Stomach (tissue), 9 donors: ENCODE data around the gene RREB1. TPM values are rescaled to one million over a fixed set of nuclear protein-coding genes. Genes with fewer than 3 reads are reported as not detected.

ENCODE experiments used
- DNase-seq, 2 donors: peaks; one replicate each; pipeline versions ENCODE4 v3.0.0 to v3.0.0-alpha.2; 2013 to 2019
- H3K27ac ChIP-seq, 5 donors: fragments of 200-600 bp in 4 of 5; sonication (generic) in 4 of 5; one replicate each; pipeline ENCODE4 v1.5.1; 2013 to 2019; ENCODE audit warnings: mild to moderate bottlenecking in 1 of 5, moderate library complexity in 1 of 5
- H3K27me3 ChIP-seq, 3 donors: fragments of 200-600 bp; sonication (generic); one replicate each; pipeline ENCODE4 v1.5.1; 2017 to 2019; ENCODE audit warnings: mixed run types in 1 of 3
- H3K36me3 ChIP-seq, 4 donors: fragments of 200-600 bp; sonication (generic); 1 replicate in 3 of 4; 2 replicates in 1 of 4; pipeline ENCODE4 v1.5.1; 2016 to 2019
- H3K4me1 ChIP-seq, 4 donors: fragments of 200-600 bp; sonication (generic); one replicate each; pipeline ENCODE4 v1.5.1; 2016 to 2019
- H3K4me3 ChIP-seq, 4 donors: fragments of 200-600 bp; sonication (generic) in 3 of 4; one replicate each; pipeline ENCODE4 v1.5.1; 2016 to 2019; ENCODE audit warnings: mild to moderate bottlenecking in 1 of 4
- H3K9me3 ChIP-seq, 4 donors: fragments of 200-600 bp; sonication (generic); one replicate each; pipeline ENCODE4 v1.5.1; 2016 to 2019
- CTCF ChIP-seq, 7 experiments: fragments of 450-650 bp in 4 of 7; fragments of 200-600 bp in 3 of 7; sonication (generic) in 3 of 7; IDR thresholded peaks; one replicate each; pipeline ENCODE4 v1.5.1; 2016 to 2019; ENCODE audit warnings: antibody characterized with exemption in 7 of 7, control low read depth in 2 of 7, mild to moderate bottlenecking in 1 of 7
- EP300 ChIP-seq: sonication (generic); formaldehyde crosslinking; IDR thresholded peaks from one replicate; pipeline ENCODE4 v1.6.1; 2017; ENCODE audit warnings: antibody characterized with exemption
- POLR2A ChIP-seq, 4 donors: fragments of 450-650 bp; IDR thresholded peaks; one replicate each; pipeline ENCODE4 v1.6.1; 2016; ENCODE audit warnings: antibody characterized with exemption in 4 of 4, control low read depth in 2 of 4, mild to moderate bottlenecking in 1 of 4, moderate library complexity in 1 of 4
- POLR2AphosphoS5 ChIP-seq, 3 donors: sonication (generic); formaldehyde crosslinking; IDR thresholded peaks; one replicate each; pipeline ENCODE4 v1.6.1; 2016; ENCODE audit warnings: antibody characterized with exemption in 3 of 3
- WGBS, 5 donors: extraction: QIAGEN DNeasy Blood & Tissue Kit in 3 of 5; methylation state at CpG; one replicate each; pipeline versions ENCODE4 v1.1.5 to v1.1.7; 2013 to 2018; 5-methylcytosine and 5-hydroxymethylcytosine counted together
- intact Hi-C: fragments of 100-400 bp; cut with DNase I; formaldehyde crosslinking; loops from one replicate; pipeline ENCODE4 v1.15.1; 2023; ENCODE audit warnings: low total_unique reads
- polyA plus RNA-seq, 3 donors: library from polyadenylated mRNA; stranded (reverse); fragments of 200-250 nt; gene quantifications; one replicate each; pipeline ENCODE4 v1.2.3, GENCODE V29; 2013
- total RNA-seq, 5 donors: library from RNA; depleted of rRNA; stranded (reverse); fragments of >200 nt; gene quantifications; one replicate each; pipeline versions ENCODE4 v1.1.0 to v1.2.3, GENCODE V29; 2014 to 2016
- donor health status: healthy with polysubstance abuse.
- donor health status: Bipolar disorder and iron deficiency.
- donor health status: healthy.

The RREB1 gene
- total and polyA plus RNA-seq, 8 donors = 4.0 to 125 (median 45.3) TPM

GRCh38 chr6:7200598-7201443 lies 93.1 kb downstream of the RREB1 start:
- WGBS, 5 donors = 36 to 68% (median 47%) methylated on average over 13 of the region's 13 CpGs
- Histone ChIP-seq H3K9me3 (no peaks in the 10 kb centered on the region), H3K4me3 (peak overlapping the region in 1 of 4 donors; percentile 25), H3K4me1 (peaks cover 27 to 59% (median 40%) of the 10 kb centered on the region in 4 donors), H3K36me3 (peaks cover 15 to 53% (median 39%) of the 10 kb centered on the region in 4 donors), H3K27ac (peak overlapping the region; percentile 73 to 88 (median 82)), H3K27me3 (no peaks in the 10 kb centered on the region)
- intact Hi-C loops = no loop called here
- TF ChIP-seq CTCF (IDR thresholded peaks at IDR 0.05) = no peak
- peak in 2 of 3 donors; percentile 47 to 65 for TF ChIP-seq POLR2AphosphoS5 (IDR thresholded peaks at IDR 0.05)
- no peak for TF ChIP-seq EP300
- peak; percentile 90 to 94 for DNase-seq

GRCh38 chr6:7201444-7201731 lies 93.6 kb downstream of the RREB1 start:
- Histone ChIP-seq H3K27me3 (no peaks in the 10 kb centered on the region), H3K4me3 (no peak overlapping the region), H3K4me1 (peaks cover 27 to 56% (median 37%) of the 10 kb centered on the region in 4 donors), H3K9me3 (no peaks in the 10 kb centered on the region), H3K27ac (peak overlapping the region; percentile 73 to 88 (median 82)), H3K36me3 (peaks cover 15 to 57% (median 41%) of the 10 kb centered on the region in 4 donors)
- intact Hi-C loops = no loop called here
- WGBS, 5 donors = 32 to 45% (median 38%) methylated on average over 2 of the region's 2 CpGs
- DNase-seq = no peak
- no peak for TF ChIP-seq POLR2A (IDR thresholded peaks at IDR 0.05)
- TF ChIP-seq CTCF (IDR thresholded peaks at IDR 0.05) = no peak
- no peak for TF ChIP-seq POLR2AphosphoS5 (IDR thresholded peaks at IDR 0.05)
- no peak for TF ChIP-seq EP300

GRCh38 chr6:7201732-7202541 lies 94.2 kb downstream of the RREB1 start:
- H3K27me3 ChIP-seq = no peaks in the 10 kb centered on the region
- no peak overlapping the region for H3K4me3 ChIP-seq
- H3K4me1 ChIP-seq = peaks cover 27 to 56% (median 37%) of the 10 kb centered on the region in 4 donors
- intact Hi-C loops = no loop called here
- DNase-seq = peak; percentile 51 to 62
- no peak for TF ChIP-seq POLR2A (IDR thresholded peaks at IDR 0.05)
- TF ChIP-seq CTCF (IDR thresholded peaks at IDR 0.05) = no peak
- no peak for TF ChIP-seq POLR2AphosphoS5 (IDR thresholded peaks at IDR 0.05)
- TF ChIP-seq EP300 = no peak
- H3K9me3 ChIP-seq = no peaks in the 10 kb centered on the region
- peak overlapping the region; percentile 73 to 88 (median 82) for H3K27ac ChIP-seq
- 75 to 80% (median 77%) methylated on average over 16 of the region's 16 CpGs for WGBS, 5 donors
- H3K36me3 ChIP-seq = peaks cover 15 to 60% (median 42%) of the 10 kb centered on the region in 4 donors

DNA sequence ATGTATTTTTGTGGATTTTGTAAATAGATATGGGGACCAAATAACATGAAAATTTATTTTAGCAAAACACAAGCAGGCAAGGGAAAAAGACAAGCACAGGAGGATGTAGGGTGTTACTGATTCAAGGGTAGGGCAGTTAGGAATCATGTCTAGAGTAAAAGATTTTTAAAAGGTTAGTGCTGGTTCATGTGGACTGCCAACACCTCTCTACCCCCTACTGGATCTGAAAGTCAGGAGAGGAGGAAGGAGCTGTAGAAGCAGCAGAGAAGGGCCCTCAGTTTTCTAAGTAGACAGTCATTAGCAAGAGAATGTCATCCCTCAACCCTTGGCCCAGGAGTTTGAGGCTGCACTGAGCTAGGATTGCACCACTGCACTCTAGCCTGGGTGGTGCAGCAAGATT lies 95.2 kb downstream of the RREB1 start:
- intact Hi-C loops = no loop called here
- Histone ChIP-seq H3K4me1 (peaks cover 27 to 56% (median 37%) of the 10 kb centered on the region in 4 donors), H3K4me3 (no peak overlapping the region), H3K36me3 (peaks cover 6 to 60% (median 39%) of the 10 kb centered on the region in 4 donors), H3K9me3 (no peaks in the 10 kb centered on the region), H3K27ac (peak overlapping the region; percentile 34 to 85 (median 78)), H3K27me3 (no peaks in the 10 kb centered on the region)
- no peak for DNase-seq
- TF ChIP-seq EP300 = no peak
- TF ChIP-seq CTCF (IDR thresholded peaks at IDR 0.05) = no peak
- no peak for TF ChIP-seq POLR2AphosphoS5 (IDR thresholded peaks at IDR 0.05)
- no peak for TF ChIP-seq POLR2A (IDR thresholded peaks at IDR 0.05)
